Panc1 (cell line): ENCODE results near the gene DOCK1.

Experiments used
- CTCF ChIP-seq: fragments of 450-650 bp; IDR thresholded peaks from 2 replicates; pipeline ENCODE4 v1.5.1; 2017; ENCODE audit warnings: mild to moderate bottlenecking
- POLR2AphosphoS5 ChIP-seq: IDR thresholded peaks from 2 replicates; pipeline ENCODE4 v1.6.1; 2012; ENCODE audit warnings: mild to moderate bottlenecking, low read depth, low read length, moderate library complexity
- REST ChIP-seq, 2 experiments: IDR thresholded peaks; 2 replicates each; pipeline ENCODE4 v1.6.1; 2011 to 2012; ENCODE audit warnings: low read depth in 2 of 2, control low read depth in 1 of 2, low read length in 1 of 2, mild to moderate bottlenecking in 1 of 2, moderate library complexity in 1 of 2; ENCODE audit not compliant: insufficient read depth in 1 of 2
- SIN3A ChIP-seq: IDR thresholded peaks from 2 replicates; pipeline ENCODE4 v1.6.1; 2012; ENCODE audit warnings: low read depth, mild to moderate bottlenecking, low read length, moderate library complexity, borderline replicate concordance; ENCODE audit not compliant: insufficient read depth
- TCF7L2 ChIP-seq: IDR thresholded peaks from 2 replicates; pipeline ENCODE4 v1.6.1; 2011; ENCODE audit warnings: mild to moderate bottlenecking, low read depth, low read length, inconsistent platforms

GRCh38 chr10:127125331-127125730 lies 220.1 kb downstream of the DOCK1 start:
- no peak for TF ChIP-seq CTCF
- TF ChIP-seq REST (IDR thresholded peaks at IDR 0.05; ENCODE audit: insufficient read depth in 1 of 2, low read depth in 2 of 2, low read length in 1 of 2): no peak
- TF ChIP-seq TCF7L2: no peak
- TF ChIP-seq POLR2AphosphoS5: no peak
- no peak for TF ChIP-seq SIN3A
